ENCODE results near the gene TRHDE.

The TRHDE gene

DNA sequence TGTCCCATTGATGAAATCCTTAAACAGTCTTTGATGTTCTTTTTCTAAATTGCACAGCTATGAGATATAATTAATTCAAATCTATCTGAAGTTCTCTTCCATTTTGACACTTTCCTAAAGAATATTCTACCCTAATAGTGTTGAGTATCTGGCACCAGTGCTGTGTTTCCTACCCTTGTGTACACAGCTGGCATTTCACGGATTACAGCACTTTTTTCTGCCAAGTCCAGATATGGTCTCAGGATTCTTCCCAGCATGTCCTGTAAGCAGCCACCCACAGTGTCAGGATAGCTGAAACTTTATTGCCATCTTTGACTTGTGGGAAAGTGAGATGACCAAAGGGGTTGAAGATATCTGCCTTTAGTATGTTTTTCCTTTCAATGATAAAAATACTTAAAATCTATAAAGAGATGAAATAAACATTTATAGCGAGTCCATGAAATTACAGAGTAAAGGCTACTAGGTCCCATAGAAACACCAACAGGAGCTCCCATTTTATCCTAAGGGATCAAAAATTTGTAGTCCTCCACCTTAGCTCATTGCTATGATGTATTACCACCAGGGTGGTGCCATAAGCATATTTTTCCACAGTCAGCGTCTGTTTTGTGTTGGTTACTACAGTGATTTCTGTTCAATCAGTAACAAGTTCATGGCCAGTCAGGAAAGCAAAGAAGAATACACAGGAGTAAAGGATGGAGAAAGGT lies 96.7 kb downstream of the TRHDE start:
- FAIRE-seq = no peak
- no peak for TF ChIP-seq POLR2A (IDR thresholded peaks at IDR 0.05; ENCODE audit: low read depth, low read length)
- DNase-seq (ENCODE audit: insufficient read length, low spot score) = no peak

DNA sequence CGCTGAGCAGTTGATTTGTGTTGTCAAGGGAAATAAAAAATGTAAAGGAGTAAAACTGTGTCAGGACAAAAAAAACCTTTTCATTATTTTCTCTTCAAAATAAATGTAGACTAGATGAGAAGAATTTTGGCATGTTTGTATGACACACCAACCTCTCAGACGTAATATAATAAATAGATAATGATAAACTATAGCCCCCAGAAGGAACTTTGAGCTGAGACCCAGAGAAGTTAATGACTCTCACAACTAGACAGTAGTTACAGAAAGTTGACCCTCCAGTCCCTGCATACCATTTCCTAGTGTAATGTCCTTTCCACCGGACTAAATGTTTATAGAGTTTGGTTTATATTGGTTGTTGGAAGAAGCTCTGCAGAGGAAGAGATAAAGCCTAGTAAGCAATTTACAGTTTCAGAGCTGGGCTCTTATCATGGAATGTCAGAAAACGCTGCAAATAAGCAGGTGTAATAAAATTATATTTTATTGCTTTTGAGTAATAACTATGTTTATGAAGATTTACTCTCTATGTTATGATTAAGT lies 97.3 kb downstream of the TRHDE start:
- no peak for FAIRE-seq
- no peak for DNase-seq (ENCODE audit: insufficient read length, low spot score)
- no peak for TF ChIP-seq POLR2A (IDR thresholded peaks at IDR 0.05; ENCODE audit: low read depth, low read length)

DNA sequence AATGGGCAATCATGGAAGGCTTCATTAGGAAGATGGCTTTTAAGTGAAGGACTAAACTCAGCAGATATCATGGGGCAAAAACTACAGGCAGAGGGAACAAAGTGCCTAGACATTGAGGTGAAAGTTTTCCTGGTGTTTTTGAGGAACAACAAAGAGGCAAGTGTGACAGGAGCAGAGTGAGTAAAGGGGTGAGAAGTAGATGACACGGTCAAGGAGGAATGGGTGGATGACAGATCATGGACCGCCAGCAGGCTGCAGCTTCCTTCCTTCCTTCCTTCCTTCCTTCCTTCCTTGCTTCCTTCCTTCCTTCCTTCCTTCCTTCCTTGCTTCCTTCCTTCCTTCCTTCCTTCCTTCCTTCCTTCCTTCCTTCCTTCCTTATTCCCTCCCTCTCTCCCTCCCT lies 108.3 kb downstream of the TRHDE start:
- DNase-seq (ENCODE audit: insufficient read length, low spot score) = no peak
- no peak for TF ChIP-seq POLR2A (IDR thresholded peaks at IDR 0.05; ENCODE audit: low read depth, low read length)
- FAIRE-seq = no peak

DNA sequence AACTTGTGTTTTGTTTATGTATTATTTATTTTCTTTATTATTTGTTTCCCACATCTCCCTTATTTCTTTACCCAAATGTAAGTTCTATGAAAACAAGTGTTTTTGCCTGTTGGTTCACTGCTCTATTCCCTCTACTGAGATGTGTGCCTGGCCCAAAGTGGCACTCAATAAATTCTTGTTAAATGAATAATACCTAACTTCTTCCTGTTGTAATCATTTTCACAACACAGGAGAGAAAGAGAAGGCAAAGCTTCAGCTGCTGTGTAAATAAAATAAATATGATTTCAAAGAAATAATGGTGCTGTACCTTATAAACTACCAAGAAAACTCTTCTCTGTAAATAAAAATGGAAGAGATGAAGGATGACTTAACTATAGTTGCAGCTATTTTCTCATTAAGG lies 116.2 kb downstream of the TRHDE start:
- FAIRE-seq = no peak
- TF ChIP-seq POLR2A (IDR thresholded peaks at IDR 0.05; ENCODE audit: low read depth, low read length) = no peak
- DNase-seq (ENCODE audit: insufficient read length, low spot score) = no peak

DNA sequence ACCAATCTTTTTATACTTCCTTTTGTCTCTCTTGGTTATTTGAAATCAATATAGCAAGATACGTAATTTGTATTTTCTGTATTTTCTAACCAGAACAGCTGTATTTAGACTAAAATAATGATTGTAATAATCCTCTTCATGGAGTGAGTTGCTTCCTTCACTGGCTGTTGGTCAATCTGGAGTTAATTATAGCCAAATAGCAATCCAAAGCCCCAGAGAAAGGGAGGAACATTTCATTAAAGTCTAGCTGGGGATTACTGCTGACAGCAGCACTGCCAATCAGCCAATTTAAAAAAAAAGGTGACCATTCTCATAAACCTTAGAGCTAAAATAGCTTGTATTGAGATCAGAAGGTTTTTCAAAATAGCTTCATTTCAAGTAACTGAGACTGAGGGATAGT lies 118.0 kb downstream of the TRHDE start:
- DNase-seq (ENCODE audit: insufficient read length, low spot score) (no peak), FAIRE-seq (no peak)
- TF ChIP-seq POLR2A (IDR thresholded peaks at IDR 0.05; ENCODE audit: low read depth, low read length) = no peak

DNA sequence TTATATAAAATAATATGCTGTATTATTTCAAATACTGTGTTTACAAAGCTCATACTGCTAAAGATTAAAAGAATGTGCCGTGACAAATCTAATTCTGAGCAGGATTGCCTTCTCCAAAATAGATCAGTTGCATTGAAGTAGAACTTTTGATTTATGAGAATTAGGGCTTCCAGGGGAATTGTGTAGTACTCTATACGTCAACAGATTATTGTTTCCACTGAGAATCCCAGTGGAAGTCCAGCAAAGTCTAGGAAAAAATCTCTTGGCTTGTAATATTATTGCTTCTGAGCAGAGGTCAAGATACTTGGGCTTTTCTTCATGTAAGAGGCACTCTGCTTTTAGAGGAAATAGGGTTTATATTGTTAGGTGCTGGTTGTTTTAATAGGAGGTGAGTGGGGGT lies 133.9 kb downstream of the TRHDE start:
- TF ChIP-seq POLR2A (IDR thresholded peaks at IDR 0.05; ENCODE audit: low read depth, low read length) = no peak
- DNase-seq (ENCODE audit: insufficient read length, low spot score) = no peak
- no peak for FAIRE-seq

DNA sequence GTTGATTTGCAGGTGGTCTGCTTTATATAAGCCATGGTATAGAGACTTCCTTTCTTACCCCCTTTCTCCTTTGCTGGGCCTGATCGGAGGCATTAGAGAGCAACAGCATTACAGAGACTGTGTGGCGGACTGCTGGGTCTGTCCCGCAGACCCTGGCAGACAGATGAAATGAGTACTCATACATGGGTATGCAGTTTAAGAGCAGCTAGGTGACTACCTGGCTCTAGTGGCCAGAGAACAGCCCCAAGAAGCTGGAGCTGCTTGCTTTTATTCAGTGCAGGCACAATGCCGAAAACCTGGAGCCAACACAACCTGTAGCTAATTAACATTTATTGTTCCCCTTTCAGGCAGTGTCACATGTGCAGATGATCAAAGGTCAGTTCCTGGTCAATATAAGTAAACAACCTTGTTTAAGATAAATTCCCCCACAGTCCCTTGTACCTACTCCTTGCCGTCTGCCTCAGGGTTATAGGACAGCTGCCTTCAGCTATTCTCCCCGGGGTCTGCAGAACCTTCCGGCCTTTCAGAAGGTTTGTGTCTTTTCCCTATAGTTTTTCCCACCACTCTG lies 160.0 kb downstream of the TRHDE start:
- no peak for DNase-seq (ENCODE audit: insufficient read length, low spot score)
- no peak for FAIRE-seq
- no peak for TF ChIP-seq POLR2A (IDR thresholded peaks at IDR 0.05; ENCODE audit: low read depth, low read length)

DNA sequence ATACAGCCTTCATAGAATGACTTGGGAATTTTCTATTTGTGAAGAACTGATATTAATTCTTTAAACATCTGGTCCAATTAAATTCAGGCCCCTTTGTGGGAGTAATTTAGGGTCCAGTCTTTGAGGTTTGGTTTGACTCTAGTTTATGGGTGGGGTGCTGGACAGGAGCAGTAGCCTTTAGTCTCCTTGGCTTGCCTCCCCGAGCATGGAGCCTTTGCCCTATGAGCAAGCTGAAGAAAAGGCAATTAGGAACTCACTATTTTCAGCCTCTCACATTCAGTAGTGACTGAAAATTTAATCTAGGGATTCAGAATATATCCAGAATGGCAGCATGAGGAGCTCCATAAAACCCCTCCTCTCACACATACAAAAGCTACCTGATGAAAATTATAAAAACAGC lies 161.1 kb downstream of the TRHDE start:
- DNase-seq (ENCODE audit: insufficient read length, low spot score) = no peak
- no peak for FAIRE-seq
- TF ChIP-seq POLR2A (IDR thresholded peaks at IDR 0.05; ENCODE audit: low read depth, low read length) = no peak

DNA sequence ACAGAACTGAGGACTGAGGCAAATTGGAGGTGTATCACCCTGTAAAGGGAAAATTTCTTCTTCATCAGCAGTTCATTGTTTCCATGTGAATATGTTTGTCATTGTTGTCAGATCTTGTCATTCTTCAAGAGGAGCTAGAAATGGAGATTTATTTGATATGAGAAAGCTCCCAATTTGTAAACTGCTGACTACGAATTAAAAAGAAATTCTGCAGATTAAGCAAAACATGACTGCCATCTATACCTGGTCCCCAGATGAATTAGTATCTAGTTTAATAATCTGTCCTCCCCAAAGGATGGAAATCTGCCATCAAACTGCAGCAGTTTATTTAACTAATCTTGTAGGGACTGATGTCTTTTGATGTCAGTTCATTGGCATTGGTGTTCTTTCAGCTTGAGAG lies 162.8 kb downstream of the TRHDE start:
- TF ChIP-seq POLR2A (IDR thresholded peaks at IDR 0.05; ENCODE audit: low read depth, low read length) = no peak
- FAIRE-seq = no peak
- no peak for DNase-seq (ENCODE audit: insufficient read length, low spot score)

DNA sequence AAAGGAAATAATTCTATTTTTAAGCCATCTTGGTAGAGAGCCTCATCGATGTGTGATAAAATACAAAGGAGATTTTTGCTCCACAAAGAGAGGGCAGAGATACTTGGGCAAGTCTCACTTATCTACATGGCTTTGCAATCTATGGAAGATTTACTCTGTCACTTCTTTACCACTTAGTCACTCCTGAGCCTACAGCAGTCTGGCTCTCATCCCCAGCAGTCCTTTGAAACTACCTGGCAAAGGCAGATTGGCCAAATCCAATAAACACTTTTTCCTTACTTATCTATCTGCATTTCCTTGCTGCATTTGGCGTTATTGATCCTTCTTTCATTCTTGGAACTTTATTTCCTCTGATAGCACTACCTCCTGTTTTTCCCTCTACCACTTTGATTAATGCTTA lies 170.0 kb downstream of the TRHDE start:
- TF ChIP-seq POLR2A (IDR thresholded peaks at IDR 0.05; ENCODE audit: low read depth, low read length) = no peak
- DNase-seq (ENCODE audit: insufficient read length, low spot score) (no peak), FAIRE-seq (no peak)

DNA sequence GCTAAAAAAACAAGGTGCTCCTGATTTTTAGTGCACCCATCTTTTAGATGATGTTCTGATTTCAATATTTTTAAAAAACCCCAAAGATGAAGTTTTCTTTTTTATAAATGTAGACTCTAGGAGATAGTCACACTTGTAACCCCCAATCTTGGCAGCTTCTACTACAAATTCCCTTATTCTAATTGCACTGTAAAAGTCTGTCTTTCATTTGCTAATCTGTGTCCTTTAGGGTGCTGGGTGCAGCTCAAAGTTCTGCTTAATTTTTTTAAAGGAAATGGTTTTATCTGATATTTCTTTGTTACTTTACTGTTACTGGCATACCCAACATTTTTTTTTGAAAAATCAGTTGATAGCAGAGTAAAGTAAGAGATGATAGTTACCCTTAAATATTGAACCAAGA lies 172.0 kb downstream of the TRHDE start:
- FAIRE-seq (no peak), DNase-seq (ENCODE audit: insufficient read length, low spot score) (no peak)
- no peak for TF ChIP-seq POLR2A (IDR thresholded peaks at IDR 0.05; ENCODE audit: low read depth, low read length)

DNA sequence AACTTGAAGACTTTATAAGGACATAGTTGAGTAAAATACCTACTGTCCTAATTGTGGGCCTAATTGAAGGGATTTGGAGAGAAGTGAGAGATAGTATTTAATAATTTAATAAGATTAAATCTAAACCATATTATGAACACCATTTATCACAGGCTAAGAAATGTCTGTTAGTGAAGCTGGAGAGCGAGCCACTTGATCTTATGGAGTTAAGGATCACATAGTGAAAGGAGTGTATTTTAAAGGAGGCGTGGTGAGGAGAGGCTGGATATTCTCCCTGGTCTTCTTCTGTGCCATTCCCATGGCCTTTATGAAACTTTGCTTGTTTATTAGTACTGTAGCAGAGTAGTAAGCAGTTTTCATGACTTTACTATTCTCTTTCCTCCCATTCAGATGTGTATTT lies 172.4 kb downstream of the TRHDE start:
- FAIRE-seq (no peak), DNase-seq (ENCODE audit: insufficient read length, low spot score) (no peak)
- TF ChIP-seq POLR2A (IDR thresholded peaks at IDR 0.05; ENCODE audit: low read depth, low read length) = no peak

DNA sequence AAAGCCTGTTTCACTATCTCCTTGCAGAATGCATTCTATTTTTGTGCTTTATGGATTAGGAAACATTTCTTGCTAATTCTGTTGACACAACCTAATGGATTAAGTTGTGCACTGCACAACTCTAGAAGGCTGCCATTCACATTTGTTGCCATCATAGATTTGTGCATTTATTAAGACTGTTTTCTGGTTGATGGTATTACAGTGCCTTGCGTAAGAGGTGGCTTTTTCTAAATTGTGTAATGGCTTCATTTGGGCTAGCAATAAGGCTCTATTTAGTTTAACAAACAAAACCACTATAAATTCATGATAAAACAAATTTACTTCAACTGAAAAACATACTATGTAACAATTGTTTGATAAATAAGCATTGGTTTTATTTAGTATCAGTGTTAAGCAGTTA lies 175.9 kb downstream of the TRHDE start:
- DNase-seq (ENCODE audit: insufficient read length, low spot score) = no peak
- TF ChIP-seq POLR2A (IDR thresholded peaks at IDR 0.05; ENCODE audit: low read depth, low read length) = no peak
- FAIRE-seq = no peak

DNA sequence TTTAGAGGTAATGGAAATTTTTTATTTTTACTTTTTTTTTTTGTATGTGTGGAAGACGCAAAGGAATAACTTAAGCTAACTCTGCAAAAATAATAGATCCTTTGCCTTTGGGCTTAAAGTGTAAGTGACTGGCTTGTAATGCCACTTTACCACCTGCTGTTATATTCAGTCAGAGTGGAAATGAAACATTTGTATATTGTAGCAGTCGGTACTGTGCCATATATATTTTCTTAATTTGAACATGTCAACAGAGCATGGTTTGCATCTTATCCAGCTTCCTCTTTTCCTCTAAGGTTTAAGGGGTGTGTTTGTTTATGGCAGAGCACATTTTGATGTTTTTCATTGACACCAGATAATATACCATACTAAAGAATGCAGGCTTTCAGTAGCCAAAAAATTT lies 176.6 kb downstream of the TRHDE start:
- DNase-seq (ENCODE audit: insufficient read length, low spot score) (no peak), FAIRE-seq (no peak)
- no peak for TF ChIP-seq POLR2A (IDR thresholded peaks at IDR 0.05; ENCODE audit: low read depth, low read length)

DNA sequence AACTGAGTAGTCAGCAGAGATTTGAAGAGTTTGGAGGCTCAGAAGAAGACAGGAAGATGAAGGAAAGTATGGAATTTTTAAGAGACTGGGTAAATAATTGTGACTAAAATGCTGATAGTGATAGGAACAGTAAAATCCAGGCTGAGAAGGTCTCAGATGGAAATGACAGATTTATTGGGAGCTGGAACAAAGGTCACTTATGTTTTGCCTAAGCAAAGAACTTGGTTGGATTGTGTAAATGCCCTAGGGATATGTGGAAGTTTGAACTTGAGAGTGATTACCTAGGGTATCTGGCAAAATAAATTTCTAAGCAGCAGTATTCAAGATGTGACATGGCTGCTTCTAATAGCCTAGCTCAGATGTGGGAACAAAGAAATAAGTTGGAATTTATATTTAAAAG lies 180.9 kb downstream of the TRHDE start:
- FAIRE-seq (no peak), DNase-seq (ENCODE audit: insufficient read length, low spot score) (no peak)
- TF ChIP-seq POLR2A (IDR thresholded peaks at IDR 0.05; ENCODE audit: low read depth, low read length) = no peak
